Retinal pigment epithelial cell (primary cell): ENCODE data around the gene C18orf32.

Experiments
- DNase-seq: peaks from one replicate; pipeline ENCODE4 v3.0.0-alpha.2; 2010; ENCODE audit warnings: low read depth
- H3K4me3 ChIP-seq: 2 replicates; pipeline ENCODE4 v1.5.1; 2011; ENCODE audit warnings: mild to moderate bottlenecking, low read length, control low read depth, moderate library complexity
- CTCF ChIP-seq: conservative IDR thresholded peaks from 2 replicates; pipeline ENCODE4 v1.5.1; 2011; ENCODE audit warnings: low read depth, low read length, control low read depth, inconsistent platforms

The C18orf32 gene

GRCh38 chr18:49467019-49467563 lies 19.9 kb downstream of the C18orf32 start:
- no peak for TF ChIP-seq CTCF
- DNase-seq: no peak
- no peak overlapping the region for H3K4me3 ChIP-seq

GRCh38 chr18:49464718-49465598 lies 22.1 kb downstream of the C18orf32 start:
- peak; percentile 2 for TF ChIP-seq CTCF
- DNase-seq: no peak
- H3K4me3 ChIP-seq: no peak overlapping the region

- no peak overlapping the region for H3K4me3 ChIP-seq
- TF ChIP-seq CTCF: no peak
- no peak for DNase-seq
Measured at GRCh38 chr18:49461602-49461977, 25.4 kb downstream of the C18orf32 start.

- H3K4me3 ChIP-seq: peak overlapping the region; percentile 82
- DNase-seq: no peak
- TF ChIP-seq CTCF: no peak
Measured at GRCh38 chr18:49460976-49461601, 25.9 kb downstream of the C18orf32 start.

- DNase-seq: no peak
- no peak for TF ChIP-seq CTCF
Measured at GRCh38 chr18:49459404-49460171, 27.4 kb downstream of the C18orf32 start.

GRCh38 chr18:49457616-49458015 lies 29.4 kb downstream of the C18orf32 start:
- no peak overlapping the region for H3K4me3 ChIP-seq
- TF ChIP-seq CTCF: no peak
- no peak for DNase-seq

More at GRCh38 chr18:49459404-49460171, 27.4 kb downstream of the C18orf32 start:
- H3K4me3 ChIP-seq: peak overlapping the region; percentile 82
